Mesendoderm (in vitro differentiated cells): ENCODE measurements around the gene TXNDC11.

Source experiments
- DNase-seq: peaks from one replicate; pipeline ENCODE4 v3.0.0; 2013
- H2AK5ac ChIP-seq: 2 replicates; pipeline ENCODE4 v1.6.1; 2013; ENCODE audit warnings: low read length, inconsistent platforms
- H2BK120ac ChIP-seq: 2 replicates; pipeline ENCODE4 v1.6.1; 2013; ENCODE audit warnings: low read depth, mild to moderate bottlenecking, low read length, moderate library complexity, mixed read lengths
- H2BK15ac ChIP-seq: replicated peaks from 2 replicates; pipeline ENCODE4 v1.6.1; 2013; ENCODE audit warnings: low read depth, mild to moderate bottlenecking, moderate library complexity
- H2BK5ac ChIP-seq: 2 replicates; pipeline ENCODE4 v1.6.1; 2013; ENCODE audit warnings: low read length, inconsistent platforms
- H3K18ac ChIP-seq: 2 replicates; pipeline ENCODE4 v1.6.1; 2013; ENCODE audit warnings: mild to moderate bottlenecking, low read length, mixed read lengths
- H3K23ac ChIP-seq: one replicate; pipeline ENCODE4 v1.6.1; 2013; ENCODE audit warnings: low read length
- H3K27ac ChIP-seq: 2 replicates; pipeline ENCODE4 v1.5.1; 2013; ENCODE audit warnings: low read depth, mild to moderate bottlenecking, inconsistent platforms, low read length, moderate library complexity
- H3K27me3 ChIP-seq: 2 replicates; pipeline ENCODE4 v1.6.1; 2013; ENCODE audit warnings: low read length, control low read depth, mild to moderate bottlenecking, inconsistent platforms; ENCODE audit not compliant: insufficient read depth, poor library complexity
- H3K36me3 ChIP-seq: 2 replicates; pipeline ENCODE4 v1.6.1; 2013; ENCODE audit warnings: low read length, inconsistent platforms; ENCODE audit not compliant: control insufficient read depth, insufficient read depth
- H3K4ac ChIP-seq: one replicate; pipeline ENCODE4 v1.6.1; 2013; ENCODE audit warnings: low read depth, mild to moderate bottlenecking, low read length, moderate library complexity
- H3K4me1 ChIP-seq: 2 replicates; pipeline ENCODE4 v1.6.1; 2013; ENCODE audit warnings: low read depth, low read length, inconsistent platforms; ENCODE audit not compliant: control insufficient read depth
- H3K4me2 ChIP-seq: 2 replicates; pipeline ENCODE4 v1.6.1; 2013; ENCODE audit warnings: low read length
- H3K4me3 ChIP-seq: 2 replicates; pipeline ENCODE4 v1.5.1; 2013; ENCODE audit warnings: mild to moderate bottlenecking, low read length
- H3K56ac ChIP-seq: one replicate; pipeline ENCODE4 v1.6.1; 2013; ENCODE audit warnings: low read length
- H3K79me1 ChIP-seq: 2 replicates; pipeline ENCODE4 v1.6.1; 2013; ENCODE audit warnings: low read length, inconsistent platforms
- H3K79me2 ChIP-seq: 2 replicates; pipeline ENCODE4 v1.6.1; 2013; ENCODE audit warnings: mild to moderate bottlenecking, low read length; ENCODE audit not compliant: control insufficient read depth, insufficient read depth
- H3K9ac ChIP-seq: 2 replicates; pipeline ENCODE4 v1.6.1; 2013; ENCODE audit warnings: low read length, inconsistent platforms
- H4K5ac ChIP-seq: one replicate; pipeline ENCODE4 v1.6.1; 2013; ENCODE audit warnings: low read length
- H4K8ac ChIP-seq: one replicate; pipeline ENCODE4 v1.6.1; 2013; ENCODE audit warnings: low read depth, mild to moderate bottlenecking, control low read depth, low read length, moderate library complexity
- WGBS: extraction: QIAGEN DNeasy Blood & Tissue Kit; methylation state at CpG from one replicate; pipeline ENCODE4 v1.1.7; 2013; ENCODE audit warnings: low lambda C conversion rate, missing lambda C conversion rate; ENCODE audit not compliant: insufficient coverage; ENCODE audit errors: extremely low coverage; 5-methylcytosine and 5-hydroxymethylcytosine counted together

The TXNDC11 gene

GRCh38 chr16:11725457-11725856 is 17.2 kb downstream of the TXNDC11 start:
- no peak overlapping the region for H2AK5ac ChIP-seq
- no peak overlapping the region for H2BK5ac ChIP-seq
- H3K4me3 ChIP-seq = no peak overlapping the region
- WGBS = no CpG with 5 or more reads among the region's 1 CpG
- H3K79me1 ChIP-seq = no peaks in the 10 kb centered on the region
- H3K36me3 ChIP-seq = peaks cover 1% of the 10 kb centered on the region
- H3K56ac ChIP-seq = no peak overlapping the region
- no peak overlapping the region for H2BK120ac ChIP-seq
- H3K23ac ChIP-seq = no peak overlapping the region
- H3K4me1 ChIP-seq = no peaks in the 10 kb centered on the region
- no peak overlapping the region for H3K27ac ChIP-seq
- no peak overlapping the region for H3K4ac ChIP-seq
- no peak overlapping the region for H2BK15ac ChIP-seq
- H3K18ac ChIP-seq = no peak overlapping the region
- H3K9ac ChIP-seq = no peak overlapping the region
- no peak for DNase-seq
- H3K79me2 ChIP-seq = no peaks in the 10 kb centered on the region
- no peak overlapping the region for H4K8ac ChIP-seq
- H4K5ac ChIP-seq = no peak overlapping the region
- H3K27me3 ChIP-seq = no peaks in the 10 kb centered on the region
- H3K4me2 ChIP-seq = no peak overlapping the region

DNA sequence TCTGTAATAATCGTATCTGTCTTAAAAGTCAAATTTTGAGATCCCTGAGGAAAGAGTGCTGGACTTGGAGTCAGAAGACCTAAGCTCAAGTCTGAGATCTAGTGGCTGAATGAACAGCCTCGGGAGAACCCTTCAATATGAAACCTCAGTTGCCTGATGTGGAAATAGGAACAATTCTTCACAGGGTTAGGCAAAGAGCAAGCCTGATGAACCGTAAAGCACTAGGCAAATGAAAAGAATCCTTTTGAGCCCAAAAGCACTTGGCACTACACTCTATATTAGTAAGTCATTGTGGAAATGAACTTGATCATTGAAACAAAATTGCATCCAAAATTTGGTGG is 20.2 kb downstream of the TXNDC11 start:
- no peaks in the 10 kb centered on the region for H3K4me1 ChIP-seq
- no peak overlapping the region for H3K23ac ChIP-seq
- no peak overlapping the region for H2AK5ac ChIP-seq
- peaks cover 5% of the 10 kb centered on the region for H3K36me3 ChIP-seq
- DNase-seq = no peak
- H3K27ac ChIP-seq = no peak overlapping the region
- H2BK120ac ChIP-seq = no peak overlapping the region
- no CpG with 5 or more reads among the region's 3 CpGs for WGBS
- no peak overlapping the region for H4K5ac ChIP-seq
- H3K79me2 ChIP-seq = no peaks in the 10 kb centered on the region
- H3K4me2 ChIP-seq = no peak overlapping the region
- no peak overlapping the region for H3K4ac ChIP-seq
- no peak overlapping the region for H3K9ac ChIP-seq
- no peak overlapping the region for H3K18ac ChIP-seq
- H3K56ac ChIP-seq = no peak overlapping the region
- no peaks in the 10 kb centered on the region for H3K27me3 ChIP-seq
- H3K4me3 ChIP-seq = no peak overlapping the region
- H2BK5ac ChIP-seq = no peak overlapping the region
- H4K8ac ChIP-seq = no peak overlapping the region
- H2BK15ac ChIP-seq = no peak overlapping the region
- H3K79me1 ChIP-seq = no peaks in the 10 kb centered on the region

- no peak for DNase-seq
- Histone ChIP-seq H4K8ac (no peak overlapping the region), H3K4me2 (no peak overlapping the region), H4K5ac (no peak overlapping the region), H2BK5ac (no peak overlapping the region), H3K9ac (no peak overlapping the region), H3K27me3 (no peaks in the 10 kb centered on the region), H3K4me3 (no peak overlapping the region), H3K56ac (no peak overlapping the region), H3K27ac (no peak overlapping the region), H2BK120ac (no peak overlapping the region), H3K79me2 (no peaks in the 10 kb centered on the region), H2BK15ac (no peak overlapping the region), H3K79me1 (no peaks in the 10 kb centered on the region), H3K18ac (no peak overlapping the region), H3K4me1 (no peaks in the 10 kb centered on the region), H3K36me3 (peaks cover 5% of the 10 kb centered on the region), H3K4ac (no peak overlapping the region), H2AK5ac (no peak overlapping the region), H3K23ac (no peak overlapping the region)
- no CpG with 5 or more reads among the region's 4 CpGs for WGBS
Measured at GRCh38 chr16:11721781-11722467, 20.7 kb downstream of the TXNDC11 start.

- no peak for DNase-seq
- no peaks in the 10 kb centered on the region for H3K4me1 ChIP-seq
- no peak overlapping the region for H3K18ac ChIP-seq
- no peak overlapping the region for H3K9ac ChIP-seq
- H3K4me2 ChIP-seq = no peak overlapping the region
- no peak overlapping the region for H3K4ac ChIP-seq
- no peaks in the 10 kb centered on the region for H3K27me3 ChIP-seq
- no peak overlapping the region for H2BK120ac ChIP-seq
- H3K27ac ChIP-seq = no peak overlapping the region
- WGBS = no CpG with 5 or more reads among the region's 4 CpGs
- no peak overlapping the region for H4K5ac ChIP-seq
- H3K23ac ChIP-seq = no peak overlapping the region
- H3K79me1 ChIP-seq = no peaks in the 10 kb centered on the region
- no peak overlapping the region for H2AK5ac ChIP-seq
- H2BK15ac ChIP-seq = no peak overlapping the region
- peaks cover 3% of the 10 kb centered on the region for H3K36me3 ChIP-seq
- no peak overlapping the region for H2BK5ac ChIP-seq
- H3K79me2 ChIP-seq = no peaks in the 10 kb centered on the region
- H3K4me3 ChIP-seq = no peak overlapping the region
- no peak overlapping the region for H3K56ac ChIP-seq
- H4K8ac ChIP-seq = no peak overlapping the region
Measured at GRCh38 chr16:11719762-11720161, 22.9 kb downstream of the TXNDC11 start.

GRCh38 chr16:11719171-11719570 is 23.5 kb downstream of the TXNDC11 start:
- H4K8ac ChIP-seq = no peak overlapping the region
- DNase-seq = no peak
- no peaks in the 10 kb centered on the region for H3K27me3 ChIP-seq
- H3K4me1 ChIP-seq = no peaks in the 10 kb centered on the region
- H4K5ac ChIP-seq = no peak overlapping the region
- no peak overlapping the region for H3K4me2 ChIP-seq
- no peaks in the 10 kb centered on the region for H3K79me1 ChIP-seq
- no peak overlapping the region for H3K18ac ChIP-seq
- no peak overlapping the region for H3K4ac ChIP-seq
- no peak overlapping the region for H2AK5ac ChIP-seq
- no peak overlapping the region for H3K56ac ChIP-seq
- no peaks in the 10 kb centered on the region for H3K79me2 ChIP-seq
- H3K36me3 ChIP-seq = peaks cover 3% of the 10 kb centered on the region
- no peak overlapping the region for H2BK120ac ChIP-seq
- no peak overlapping the region for H3K27ac ChIP-seq
- H3K4me3 ChIP-seq = no peak overlapping the region
- H3K23ac ChIP-seq = no peak overlapping the region
- no peak overlapping the region for H2BK15ac ChIP-seq
- no peak overlapping the region for H3K9ac ChIP-seq
- H2BK5ac ChIP-seq = no peak overlapping the region

GRCh38 chr16:11717811-11718210 is 24.8 kb downstream of the TXNDC11 start:
- H3K4ac ChIP-seq = no peak overlapping the region
- H3K56ac ChIP-seq = no peak overlapping the region
- no peak overlapping the region for H2BK5ac ChIP-seq
- H3K23ac ChIP-seq = no peak overlapping the region
- no peak overlapping the region for H3K9ac ChIP-seq
- no peak overlapping the region for H3K18ac ChIP-seq
- H3K36me3 ChIP-seq = peaks cover 3% of the 10 kb centered on the region
- H3K4me3 ChIP-seq = no peak overlapping the region
- no peaks in the 10 kb centered on the region for H3K4me1 ChIP-seq
- no peaks in the 10 kb centered on the region for H3K27me3 ChIP-seq
- no peak overlapping the region for H4K8ac ChIP-seq
- H2AK5ac ChIP-seq = no peak overlapping the region
- no peak overlapping the region for H2BK15ac ChIP-seq
- H3K4me2 ChIP-seq = no peak overlapping the region
- H2BK120ac ChIP-seq = no peak overlapping the region
- H3K79me1 ChIP-seq = no peaks in the 10 kb centered on the region
- WGBS = no CpG with 5 or more reads among the region's 5 CpGs
- H3K27ac ChIP-seq = no peak overlapping the region
- no peaks in the 10 kb centered on the region for H3K79me2 ChIP-seq
- H4K5ac ChIP-seq = no peak overlapping the region
- DNase-seq = no peak
